DOHH2 (cell line): ENCODE results near the gene COL17A1.

Experiments
- CTCF ChIP-seq: fragments of 200-600 bp; sonication (generic); IDR thresholded peaks from one replicate; pipeline ENCODE4 v1.5.1; 2014; ENCODE audit warnings: antibody characterized with exemption, mild to moderate bottlenecking, low read depth, low read length; ENCODE audit not compliant: poor library complexity, severe bottlenecking
- EZH2phosphoT487 ChIP-seq: fragments of 200-600 bp; sonication (generic); IDR thresholded peaks from 2 replicates; pipeline ENCODE4 v1.6.1; 2017; ENCODE audit warnings: borderline replicate concordance, mild to moderate bottlenecking, antibody characterized with exemption, low read length, moderate library complexity, mixed read lengths

GRCh38 chr10:104081998-104082397 lies 3.7 kb downstream of the COL17A1 start:
- no peak for TF ChIP-seq CTCF
- no peak for TF ChIP-seq EZH2phosphoT487
